Bronchial epithelial cell (primary cell): ENCODE measurements around the gene VMO1. TPM values are rescaled to one million over a fixed set of nuclear protein-coding genes. Genes with fewer than 3 reads are reported as not detected.
"Not testable (repeated sequence)": the region's sequence is repeated elsewhere in the genome, so short reads cannot be mapped to it uniquely, and the experiment has no call there.

Experiments
- DNase-seq: peaks from one replicate; pipeline ENCODE4 v3.0.0-alpha.2; 2010; ENCODE audit warnings: low read depth
- FAIRE-seq: peaks from 2 replicates; lab custom pipeline; 2011; peaks lifted over from hg19 to GRCh38; lab: Jason Lieb, UNC
- H3K27me3 ChIP-seq: 2 replicates; pipeline ENCODE4 v1.5.1; 2011; ENCODE audit warnings: low read length; ENCODE audit not compliant: control insufficient read depth, insufficient read depth
- H3K36me3 ChIP-seq: 2 replicates; pipeline ENCODE4 v1.5.1; 2011; ENCODE audit warnings: low read length; ENCODE audit not compliant: control insufficient read depth, insufficient read depth
- H3K4me3 ChIP-seq: 2 replicates; pipeline ENCODE4 v1.5.1; 2011; ENCODE audit warnings: mild to moderate bottlenecking, low read depth, low read length, control low read depth
- CTCF ChIP-seq: IDR thresholded peaks from 2 replicates; pipeline ENCODE4 v1.5.1; 2011; ENCODE audit warnings: mild to moderate bottlenecking, moderate library complexity, low read length, control low read depth, inconsistent platforms; ENCODE audit not compliant: insufficient read depth, severe bottlenecking
- total RNA-seq: library from RNA; depleted of rRNA; stranded (reverse); fragments of >200 nt; gene quantifications from 2 replicates; pipeline ENCODE4 v1.2.1, GENCODE V29; 2014

VMO1 gene
- total RNA-seq: 0.77 TPM in 1 of 2 replicates, not detected in the other

GRCh38 chr17:4786106-4786511 lies at the start of gene VMO1:
Gene VMO1, minus strand, starts transcription at chr17:4786364. Its CDS starts 12 bp downstream, at chr17:4786352.
- no peak within 1 kb of the TSS for H3K4me3 ChIP-seq
- H3K27me3 ChIP-seq: peaks cover 14% of the 10 kb centered on the region
- DNase-seq (no peak), FAIRE-seq (no peak)
- no peak for TF ChIP-seq CTCF
- no peaks in the 10 kb centered on the region for H3K36me3 ChIP-seq

- Histone ChIP-seq H3K36me3 (peaks cover 5% of the 10 kb centered on the region), H3K27me3 (no peaks in the 10 kb centered on the region), H3K4me3 (peak overlapping the region; percentile 99)
- TF ChIP-seq CTCF: no peak
- no peak for FAIRE-seq
- no peak for DNase-seq
Measured at GRCh38 chr17:4834681-4835020, 48.5 kb upstream of the VMO1 start.

GRCh38 chr17:4833941-4834680 lies 47.9 kb upstream of the VMO1 start:
- DNase-seq (no peak), FAIRE-seq (no peak)
- Histone ChIP-seq H3K36me3 (peaks cover 5% of the 10 kb centered on the region), H3K27me3 (no peaks in the 10 kb centered on the region), H3K4me3 (peak overlapping the region; percentile 99)
- TF ChIP-seq CTCF: no peak

GRCh38 chr17:4833178-4833940 lies 47.2 kb upstream of the VMO1 start, which contains the start of gene MINK1:
Gene MINK1, plus strand, starts transcription at chr17:4833340. Its CDS starts 244 bp downstream, at chr17:4833584.
- FAIRE-seq: no peak
- Histone ChIP-seq H3K27me3 (no peaks in the 10 kb centered on the region), H3K4me3 (peak within 1 kb of the TSS; percentile 99), H3K36me3 (peaks cover 4% of the 10 kb centered on the region)
- TF ChIP-seq CTCF: no peak
- DNase-seq: peak; percentile 84

GRCh38 chr17:4832829-4833177 lies 46.6 kb upstream of the VMO1 start:
- not testable (repeated sequence) for DNase-seq, H3K36me3 ChIP-seq, FAIRE-seq, H3K27me3 ChIP-seq
- H3K4me3 ChIP-seq: peak overlapping the region; percentile 99

GRCh38 chr17:4827399-4827798 lies 41.2 kb upstream of the VMO1 start:
- DNase-seq (no peak), FAIRE-seq (no peak)
- Histone ChIP-seq H3K36me3 (peaks cover 2% of the 10 kb centered on the region), H3K27me3 (no peaks in the 10 kb centered on the region), H3K4me3 (no peak overlapping the region)
- TF ChIP-seq CTCF: no peak
